ENCODE results near the gene ADAMTS8. TPM values are rescaled to one million over a fixed set of nuclear protein-coding genes. Genes with fewer than 3 reads are reported as not detected.

ADAMTS8 gene
- total and polyA plus RNA-seq, 9 of the 15 experiments (the other 6 are each of a cell fraction or from before 2014, with no cell fraction given) = not detected

DNA sequence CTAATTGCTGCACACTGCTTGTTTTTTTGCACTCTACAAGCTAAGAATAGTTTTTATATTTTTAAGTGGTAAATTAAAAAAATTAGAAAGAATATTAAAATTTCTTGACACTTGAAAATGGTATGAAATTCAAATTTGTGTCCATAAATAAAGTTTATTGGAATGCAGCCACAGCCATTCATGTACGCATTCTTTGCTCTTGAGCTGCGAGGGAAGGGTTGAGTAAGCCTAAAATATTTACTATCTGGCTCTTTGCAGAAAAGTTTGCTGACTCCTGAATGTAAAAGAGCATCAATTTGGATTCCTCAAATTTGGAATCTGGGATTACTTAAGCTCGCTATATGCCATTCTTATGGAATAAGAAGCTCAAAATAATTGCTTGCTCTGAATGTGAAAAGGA is 3.4 kb upstream of the ADAMTS8 start:
- Histone ChIP-seq H3K27me3 (ENCODE audit: control insufficient read depth in 2 of 2, insufficient read depth in 2 of 2, low read length in 2 of 2) (peaks cover 19 to 27% of the 10 kb centered on the region in 2 experiments; a peak in 4 of 5 replicates), H2AFZ (ENCODE audit: low read depth, low read length) (no peak overlapping the region), H3K4me1 (replicated peaks in 1 of 2; ENCODE audit: control insufficient read depth in 2 of 2, insufficient read depth in 2 of 2, low read length in 2 of 2) (peaks cover 0 to 8% of the 10 kb centered on the region in 2 experiments; a peak in 2 of 5 replicates), H3K4me3 (no peak overlapping the region), H3K9me3 (replicated peaks; ENCODE audit: control insufficient read depth, insufficient read depth, low read depth, low read length) (no peaks in the 10 kb centered on the region), H3K4me2 (ENCODE audit: insufficient read depth, low read length) (no peak overlapping the region), H3K79me2 (ENCODE audit: control insufficient read depth, insufficient read depth, low read length) (no peaks in the 10 kb centered on the region), H3K27ac (ENCODE audit: extremely low read depth, low read depth, low read length) (no peak overlapping the region), H3K9ac (ENCODE audit: insufficient read depth in 1 of 2, low read depth in 2 of 2, low read length in 2 of 2) (no peak overlapping the region), H3K9me1 (ENCODE audit: control insufficient read depth, insufficient read depth, low read length) (no peaks in the 10 kb centered on the region), H4K20me1 (replicated peaks; ENCODE audit: control insufficient read depth, insufficient read depth, low read length) (peaks cover 6% of the 10 kb centered on the region; the same call in 1 of the 2 replicates), H3K36me3 (ENCODE audit: control insufficient read depth, insufficient read depth, low read length) (no peaks in the 10 kb centered on the region)
- 3% methylated on average over 3 of the region's 3 CpGs for WGBS (ENCODE audit: insufficient coverage, low coverage, missing lambda C conversion rate)
- ATAC-seq (no peak), DNase-seq (ENCODE audit: extremely low read depth in 1 of 4, low spot score in 3 of 4) (no peak), FAIRE-seq (no peak)
- TF ChIP-seq, protein P1, sequence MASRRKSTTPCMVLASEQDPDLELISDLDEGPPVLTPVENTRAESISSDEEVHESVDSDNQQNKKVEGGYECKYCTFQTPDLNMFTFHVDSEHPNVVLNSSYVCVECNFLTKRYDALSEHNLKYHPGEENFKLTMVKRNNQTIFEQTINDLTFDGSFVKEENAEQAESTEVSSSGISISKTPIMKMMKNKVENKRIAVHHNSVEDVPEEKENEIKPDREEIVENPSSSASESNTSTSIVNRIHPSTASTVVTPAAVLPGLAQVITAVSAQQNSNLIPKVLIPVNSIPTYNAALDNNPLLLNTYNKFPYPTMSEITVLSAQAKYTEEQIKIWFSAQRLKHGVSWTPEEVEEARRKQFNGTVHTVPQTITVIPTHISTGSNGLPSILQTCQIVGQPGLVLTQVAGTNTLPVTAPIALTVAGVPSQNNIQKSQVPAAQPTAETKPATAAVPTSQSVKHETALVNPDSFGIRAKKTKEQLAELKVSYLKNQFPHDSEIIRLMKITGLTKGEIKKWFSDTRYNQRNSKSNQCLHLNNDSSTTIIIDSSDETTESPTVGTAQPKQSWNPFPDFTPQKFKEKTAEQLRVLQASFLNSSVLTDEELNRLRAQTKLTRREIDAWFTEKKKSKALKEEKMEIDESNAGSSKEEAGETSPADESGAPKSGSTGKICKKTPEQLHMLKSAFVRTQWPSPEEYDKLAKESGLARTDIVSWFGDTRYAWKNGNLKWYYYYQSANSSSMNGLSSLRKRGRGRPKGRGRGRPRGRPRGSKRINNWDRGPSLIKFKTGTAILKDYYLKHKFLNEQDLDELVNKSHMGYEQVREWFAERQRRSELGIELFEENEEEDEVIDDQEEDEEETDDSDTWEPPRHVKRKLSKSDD (conservative IDR thresholded peaks at IDR 0.05; ENCODE audit: low read length) = no peak
- TF ChIP-seq FOXK2 (conservative IDR thresholded peaks at IDR 0.05 in 1 of 2, IDR thresholded peaks at IDR 0.05 in 1 of 2; ENCODE audit: low read depth in 2 of 2) (no peak), ZNF696 (CRISPR knock-in tag; conservative IDR thresholded peaks at IDR 0.05) (no peak), ELK1 (CRISPR knock-in tag; IDR thresholded peaks at IDR 0.05) (no peak), YY1 (IDR thresholded peaks at IDR 0.05; ENCODE audit: borderline replicate concordance in 1 of 3, control insufficient read depth in 1 of 3, extremely low read depth in 1 of 3, insufficient read depth in 3 of 3, insufficient read length in 1 of 3, insufficient replicate concordance in 2 of 3, low read depth in 1 of 3, low read length in 2 of 3) (no peak), HNRNPL (IDR thresholded peaks at IDR 0.05; ENCODE audit: low read depth, low read length) (no peak), POLR2H (tag; IDR thresholded peaks at IDR 0.05; ENCODE audit: low read depth) (no peak), SIX5 (IDR thresholded peaks at IDR 0.05; ENCODE audit: borderline replicate concordance in 1 of 2, insufficient read depth in 1 of 2, low read depth in 1 of 2, low read length in 2 of 2) (no peak), CEBPG (CRISPR knock-in tag; IDR thresholded peaks at IDR 0.05) (no peak), CEBPG (tag; conservative IDR thresholded peaks at IDR 0.05 in 1 of 2, IDR thresholded peaks at IDR 0.05 in 1 of 2) (no peak)
- in situ Hi-C loops (cut with MboI) (no loop called here), intact Hi-C loops (cut with micrococcal nuclease) (loop anchor here (1.0 to 5.0 kb wide), 3 partner anchors 210 to 1240 kb away; no protein-coding TSS in a partner anchor)
- BruUV-seq (replicated peaks) = no TSS peak
- CTCF ChIA-PET (ENCODE audit: low intra/inter-chr PET ratio) = interaction anchor here (0.6 to 8.5 kb wide), 4 partner anchors 430 to 472 kb away, joined by 3 to 259 read pairs (median 18); no protein-coding TSS in a partner anchor
- POLR2A ChIA-PET = interaction anchor here (0.6 kb wide), 1 partner anchor 374 kb away, joined by 3 read pairs; no protein-coding TSS in a partner anchor
